GM18873 (cell line): ENCODE data around the gene PTGR1.
"Not testable (repeated sequence)": the region's sequence is repeated elsewhere in the genome, so short reads cannot be mapped to it uniquely, and the experiment has no call there.

Experiments
- ATAC-seq: cut with Tn5 transposase; IDR thresholded peaks from one replicate; pipeline ENCODE4 v1.9.1; 2021; ENCODE audit warnings: mild to moderate bottlenecking, moderate library complexity, moderate number of reproducible peaks; ENCODE audit not compliant: unreplicated experiment, low FRiP score

The PTGR1 gene

DNA sequence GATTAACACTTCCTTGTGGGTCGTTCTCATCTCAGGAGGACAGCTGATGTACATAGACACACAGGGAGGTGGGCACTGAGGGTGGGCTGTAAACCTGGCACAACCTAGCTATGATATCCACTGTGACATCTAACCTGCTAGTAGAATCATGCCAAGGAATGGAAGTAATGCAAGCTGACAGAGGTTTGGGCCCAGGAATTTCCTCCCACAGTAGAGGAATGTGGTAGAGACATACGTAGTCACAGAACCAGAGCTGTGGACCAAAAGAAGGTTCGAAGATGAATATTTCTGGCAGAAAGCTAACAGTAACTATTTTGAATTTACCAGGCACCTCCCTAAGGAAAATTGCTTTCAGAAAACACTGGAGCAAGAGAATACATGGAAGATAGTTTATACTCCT is 16.5 kb upstream of the PTGR1 start:
- ATAC-seq, result no peak

- no peak for ATAC-seq
Measured at GRCh38 chr9:111613436-111614040, 14.1 kb upstream of the PTGR1 start.

GRCh38 chr9:111610845-111611244 is 11.4 kb upstream of the PTGR1 start:
- no peak for ATAC-seq

DNA sequence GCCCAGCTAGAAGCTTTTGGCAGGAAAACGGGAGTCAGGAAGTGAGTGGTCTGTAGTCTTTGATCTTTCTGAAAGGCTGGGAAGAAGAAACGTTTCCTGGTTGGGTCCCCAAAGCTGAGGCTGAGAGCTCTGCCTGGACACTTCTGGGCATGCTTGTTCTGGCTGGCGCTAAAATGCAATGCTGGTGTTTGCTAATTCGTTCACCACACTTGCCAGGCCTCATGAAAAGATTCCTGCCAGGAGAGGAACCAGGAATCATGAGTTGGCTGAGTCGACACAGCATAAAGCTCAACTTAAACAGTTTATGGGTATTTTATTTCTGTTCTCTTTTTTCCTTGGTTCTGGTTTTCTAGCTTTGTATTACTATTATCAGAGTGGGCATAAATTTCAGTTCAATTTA is 10.7 kb upstream of the PTGR1 start:
- ATAC-seq, result no peak

- ATAC-seq, result no peak
Measured at GRCh38 chr9:111605041-111605559, 5.7 kb upstream of the PTGR1 start.

GRCh38 chr9:111604054-111604615 is 4.7 kb upstream of the PTGR1 start:
- no peak for ATAC-seq

- no peak for ATAC-seq
Measured at GRCh38 chr9:111603041-111603440, 3.6 kb upstream of the PTGR1 start.

- no peak for ATAC-seq
Measured at GRCh38 chr9:111601237-111602018, 2.0 kb upstream of the PTGR1 start.

DNA sequence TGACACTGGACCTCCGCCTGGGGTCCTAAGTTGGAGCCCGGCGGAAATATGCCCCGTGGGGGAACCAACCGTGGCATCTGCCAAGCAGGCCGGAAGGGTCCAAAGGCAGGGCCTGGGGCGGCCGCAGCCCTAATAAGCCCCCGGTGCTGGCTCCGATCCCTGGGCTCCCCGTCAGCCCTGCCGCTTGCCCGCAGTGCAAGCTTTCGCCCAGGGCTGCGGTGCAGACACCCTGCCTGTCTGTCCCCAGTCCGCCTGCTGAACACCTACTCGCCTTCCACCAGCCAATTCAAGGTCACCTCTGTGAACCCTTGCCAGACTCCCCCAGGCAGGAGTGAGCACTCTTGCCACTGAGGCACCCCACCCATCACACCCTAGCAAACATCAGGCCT is 502 bp upstream of the PTGR1 start:
- no peak for ATAC-seq

GRCh38 chr9:111598733-111599091 is 735 bp downstream of the PTGR1 start:
- ATAC-seq, result no peak

GRCh38 chr9:111597852-111598732 is 1.4 kb downstream of the PTGR1 start:
- ATAC-seq, result no peak

DNA sequence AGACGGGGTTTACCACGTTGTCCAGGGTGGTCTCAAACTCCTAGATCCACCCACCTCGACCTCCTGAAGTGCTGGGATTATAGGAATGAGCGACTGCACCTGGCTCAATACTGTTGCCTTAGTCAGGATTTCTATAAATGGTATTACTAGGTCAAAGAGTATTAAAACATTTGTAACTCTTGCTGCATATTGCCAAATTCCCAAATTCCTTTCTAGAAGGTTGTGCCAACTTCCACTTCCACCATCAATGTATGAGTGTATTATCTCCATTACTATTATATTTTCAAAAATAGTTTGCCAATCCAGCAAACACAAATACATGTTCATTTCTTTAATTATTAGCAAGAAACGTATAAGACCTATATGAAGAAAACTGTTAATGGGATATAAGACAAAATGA is 10.6 kb downstream of the PTGR1 start:
- no peak for ATAC-seq

GRCh38 chr9:111586378-111586777 is 13.1 kb downstream of the PTGR1 start:
- no peak for ATAC-seq

GRCh38 chr9:111582888-111583287 is 16.6 kb downstream of the PTGR1 start:
- ATAC-seq, result no peak

DNA sequence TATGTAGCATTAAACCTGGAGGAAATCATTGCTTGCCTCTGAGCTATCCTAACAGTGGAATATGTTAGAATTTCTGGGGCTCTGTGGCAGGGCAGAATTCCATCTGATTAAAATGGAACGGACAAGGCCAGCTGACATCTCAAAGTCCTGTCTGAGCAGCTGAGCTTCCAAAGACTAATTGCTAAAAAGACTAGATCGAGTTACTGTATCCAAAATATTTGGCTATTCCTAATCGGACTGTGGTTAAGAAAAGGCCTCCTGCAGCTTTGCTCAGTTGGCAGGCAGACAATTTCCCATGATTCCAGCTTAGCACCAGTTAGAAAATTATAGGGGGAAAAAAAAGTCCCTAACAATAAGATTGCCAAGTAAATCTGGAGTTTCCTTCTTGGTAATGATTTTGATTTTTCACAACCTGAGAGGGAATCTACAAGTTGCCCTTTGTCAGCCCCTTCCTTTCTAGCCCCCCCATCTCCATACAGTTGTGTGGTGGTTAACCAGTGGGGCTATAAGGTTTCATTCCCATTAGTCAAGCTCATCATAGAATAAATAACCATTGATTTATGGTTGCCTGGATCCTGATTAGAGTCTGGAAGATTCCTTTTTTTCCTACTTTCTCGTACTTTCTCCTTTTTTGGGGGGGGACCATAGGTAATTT is 26.4 kb downstream of the PTGR1 start:
- no peak for ATAC-seq

DNA sequence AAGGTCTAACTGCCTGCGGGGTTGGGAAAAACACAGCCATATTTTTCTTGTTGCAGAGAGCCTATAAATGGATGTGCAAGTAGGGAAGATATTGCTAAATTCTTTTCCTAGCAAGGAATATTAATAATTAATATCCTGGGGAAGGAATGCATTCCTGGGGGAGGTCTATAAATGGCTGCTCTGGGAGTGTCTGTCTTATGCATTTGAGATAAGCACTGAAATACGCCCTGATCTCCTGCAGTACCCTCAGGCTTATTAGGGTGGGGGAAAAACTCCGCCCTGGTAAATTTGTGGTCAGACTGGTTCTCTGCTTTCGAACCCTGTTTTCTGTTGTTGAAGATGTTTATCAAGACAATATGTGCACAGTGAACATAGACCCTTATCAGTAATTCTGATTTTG is 31.3 kb downstream of the PTGR1 start:
- ATAC-seq, result not testable (repeated sequence)

- ATAC-seq, result no peak
Measured at GRCh38 chr9:111566234-111566633, 33.2 kb downstream of the PTGR1 start.

- no peak for ATAC-seq
Measured at GRCh38 chr9:111561165-111561719, 38.2 kb downstream of the PTGR1 start.

GRCh38 chr9:111559000-111559610 is 40.3 kb downstream of the PTGR1 start:
- ATAC-seq, result no peak

GRCh38 chr9:111555425-111555824 is 44.0 kb downstream of the PTGR1 start:
- not testable (repeated sequence) for ATAC-seq
